Cerebellar cortex (tissue), 1 donor: ENCODE results near the gene CASR.

Experiments used
- DNase-seq: peaks from one replicate; pipeline ENCODE4 v3.0.0-alpha.2; 2015; ENCODE audit warnings: low spot score

The CASR gene

DNA sequence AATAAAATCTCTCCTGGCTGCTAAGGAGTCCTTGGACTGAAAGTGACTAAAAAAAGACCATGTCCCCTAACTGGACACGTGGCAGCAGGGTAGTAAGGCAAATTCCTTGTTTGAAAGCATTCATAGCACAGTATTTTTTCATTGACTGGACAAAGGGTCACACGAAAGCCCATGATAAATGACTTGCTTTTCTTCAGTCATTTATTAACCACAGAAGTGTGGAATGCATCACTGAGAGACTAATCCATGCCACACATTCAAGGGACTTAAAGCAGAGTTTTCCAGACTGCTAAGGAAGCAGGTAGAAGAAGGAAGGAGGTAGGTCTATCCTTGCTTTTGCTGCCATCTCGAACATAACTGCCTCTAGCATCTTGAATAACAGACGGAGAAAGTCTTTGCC lies 31.2 kb downstream of the CASR start:
- no peak for DNase-seq

DNA sequence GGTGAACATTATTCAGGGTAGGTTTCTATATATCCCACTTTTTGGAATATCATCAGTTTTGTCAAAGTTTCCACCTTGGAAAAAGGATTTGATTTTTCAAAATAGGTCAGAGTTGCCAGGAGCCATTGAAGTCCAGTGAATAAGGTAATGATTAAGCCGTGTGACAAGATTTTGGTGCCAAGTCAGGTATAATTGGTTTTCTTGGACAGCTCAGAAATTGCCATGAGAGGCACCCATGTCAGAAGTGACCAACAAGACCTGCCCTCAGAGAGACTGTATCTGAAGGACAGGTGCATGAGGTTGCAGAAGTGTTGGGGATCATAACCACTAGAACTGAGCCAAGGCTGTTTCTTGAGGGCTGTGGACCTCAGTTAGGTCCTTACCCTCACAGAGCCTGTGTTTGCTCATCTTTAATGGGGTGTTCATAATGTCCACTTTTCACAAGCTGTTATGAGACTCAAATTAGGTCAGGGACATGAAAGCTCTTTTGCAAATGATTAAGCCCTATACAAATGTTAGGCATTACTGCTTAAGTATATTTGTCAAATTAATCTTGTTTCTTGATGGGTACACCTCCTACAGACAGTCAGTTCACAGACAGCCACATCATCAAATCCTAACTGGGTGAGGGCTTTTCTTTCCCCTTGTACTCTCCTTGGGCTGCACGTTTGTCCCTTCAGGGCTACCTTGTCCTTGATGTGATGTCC lies 32.3 kb downstream of the CASR start:
- DNase-seq = no peak

DNA sequence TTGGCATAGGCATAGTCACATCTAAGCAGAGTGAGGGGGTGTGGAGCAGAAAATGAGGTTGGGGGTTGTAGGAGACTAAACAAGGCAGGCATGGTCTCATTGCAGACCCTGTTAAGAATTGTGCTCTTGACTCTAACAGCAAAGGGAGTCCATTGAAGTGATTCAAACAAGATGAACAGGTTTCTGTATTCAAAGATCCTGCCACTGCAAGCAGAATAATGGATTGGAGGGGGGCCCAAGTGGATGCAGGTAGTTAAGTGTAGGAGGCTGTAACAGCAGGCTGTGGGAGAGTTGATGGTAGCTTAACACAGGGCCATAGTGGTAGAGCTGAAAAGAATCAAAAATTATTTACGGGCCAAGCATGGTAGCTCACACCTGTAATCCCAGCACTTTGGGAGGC lies 34.4 kb downstream of the CASR start:
- DNase-seq = no peak

- no peak for DNase-seq
These were observed 35.9 kb downstream of the CASR start for GRCh38 chr3:122219242-122219872.

DNA sequence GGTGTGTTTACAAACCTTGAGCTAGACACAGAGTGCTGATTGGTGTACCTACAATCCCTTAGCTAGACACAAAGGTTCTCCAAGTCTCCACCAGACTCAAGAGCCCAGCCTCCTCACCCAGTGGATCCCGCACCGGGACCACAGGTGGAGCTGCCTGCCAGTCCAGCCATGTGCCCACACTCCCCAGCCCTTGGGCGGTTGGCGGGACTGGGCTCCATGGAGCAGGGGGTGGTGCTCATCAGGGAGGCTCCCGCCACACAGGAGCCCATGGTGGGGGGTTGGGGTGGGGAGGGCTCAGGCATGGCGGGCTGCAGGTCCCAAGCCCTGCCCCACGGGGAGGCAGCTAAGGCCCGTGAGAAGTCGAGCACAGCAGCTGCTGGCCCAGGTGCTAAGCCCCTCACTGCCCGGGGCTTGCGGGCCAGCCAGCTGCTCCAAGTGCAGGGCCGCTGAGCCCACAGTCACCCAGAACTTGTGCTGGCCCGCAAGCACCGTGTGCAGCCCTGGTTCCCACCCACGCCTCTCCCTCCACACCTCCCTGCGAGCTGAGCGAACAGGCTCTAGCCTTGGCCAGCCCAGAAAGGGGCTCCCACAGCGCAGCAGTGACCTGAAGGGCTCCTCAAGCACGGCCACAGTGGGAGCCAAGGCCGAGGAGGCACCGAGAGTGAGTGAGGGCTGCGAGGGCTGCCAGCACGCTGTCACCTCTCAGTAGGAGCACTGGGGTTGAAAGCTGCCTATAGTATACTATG lies 43.7 kb downstream of the CASR start:
- no peak for DNase-seq

- DNase-seq = no peak
These were observed 46.7 kb downstream of the CASR start for GRCh38 chr3:122230174-122230573.

DNA sequence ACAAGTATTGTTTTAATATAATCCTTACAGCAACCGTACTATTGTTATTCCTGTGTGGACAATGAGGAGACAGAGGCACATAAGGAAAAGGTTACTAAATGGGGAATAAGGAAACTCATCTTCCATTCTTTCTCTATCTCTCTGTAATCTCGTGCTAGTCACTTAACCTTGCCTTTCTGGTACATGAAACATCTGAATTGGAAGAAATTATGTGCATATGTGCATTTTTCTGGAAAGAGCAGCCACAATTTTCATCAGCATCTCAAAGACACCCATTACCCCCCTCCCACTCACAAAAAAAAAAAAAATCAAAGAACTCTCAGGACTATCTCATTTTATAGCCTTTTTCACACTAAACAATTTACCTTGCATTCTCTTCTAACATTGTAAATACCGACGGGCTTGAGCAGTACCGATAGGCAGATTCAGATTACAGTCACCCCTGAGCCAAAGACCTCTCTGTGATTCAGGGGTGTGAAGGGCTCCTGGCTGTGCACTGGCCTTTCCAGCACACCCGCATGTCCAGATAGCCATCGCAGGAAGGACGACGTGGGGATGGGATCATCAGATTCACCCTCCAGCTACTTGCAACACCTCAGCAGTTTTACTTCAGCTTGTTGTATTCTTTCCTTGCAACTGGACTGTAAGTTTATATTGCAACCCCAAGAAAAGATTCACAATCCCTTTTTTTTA lies 48.1 kb downstream of the CASR start:
- no peak for DNase-seq

GRCh38 chr3:122232485-122232884 lies 49.0 kb downstream of the CASR start:
- no peak for DNase-seq

GRCh38 chr3:122233101-122233952 lies 49.9 kb downstream of the CASR start:
- no peak for DNase-seq

DNA sequence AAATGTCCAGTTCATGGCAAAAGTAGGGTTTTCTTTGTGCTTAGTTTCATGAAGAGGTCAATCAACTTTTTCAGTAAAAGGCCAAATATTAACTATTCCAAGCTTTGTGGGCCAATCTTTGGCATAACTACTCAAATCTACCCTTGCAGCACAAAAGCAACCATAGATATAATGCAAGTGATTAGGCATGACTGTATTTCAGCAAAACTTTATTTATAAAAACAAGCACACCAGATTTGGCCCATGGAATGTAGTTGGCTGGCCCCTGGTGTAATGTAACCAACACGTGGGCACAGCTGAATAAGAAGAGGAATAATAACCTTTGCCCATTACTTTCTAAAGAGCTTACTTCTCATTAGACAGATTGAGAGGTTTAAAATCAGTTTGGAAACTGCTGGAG lies 50.6 kb downstream of the CASR start:
- DNase-seq = no peak

DNA sequence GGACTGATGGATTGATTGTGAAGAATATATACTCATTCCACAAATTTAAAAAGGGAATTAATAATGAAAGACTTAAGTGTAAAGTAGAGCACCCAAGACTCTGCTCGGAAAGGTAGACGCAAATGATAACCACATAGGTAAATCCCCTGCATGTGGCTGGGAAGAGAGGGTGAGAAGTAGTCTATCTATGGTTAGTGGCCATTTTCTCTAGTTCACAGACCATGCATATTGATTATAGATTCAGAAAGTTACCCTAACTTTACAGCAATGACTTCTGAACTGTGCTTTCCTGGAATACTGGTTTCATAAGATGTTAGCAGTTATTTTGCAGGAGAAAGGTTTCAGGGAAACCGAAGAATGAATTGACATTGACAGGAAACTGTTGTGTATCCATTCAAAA lies 51.7 kb downstream of the CASR start:
- no peak for DNase-seq

DNA sequence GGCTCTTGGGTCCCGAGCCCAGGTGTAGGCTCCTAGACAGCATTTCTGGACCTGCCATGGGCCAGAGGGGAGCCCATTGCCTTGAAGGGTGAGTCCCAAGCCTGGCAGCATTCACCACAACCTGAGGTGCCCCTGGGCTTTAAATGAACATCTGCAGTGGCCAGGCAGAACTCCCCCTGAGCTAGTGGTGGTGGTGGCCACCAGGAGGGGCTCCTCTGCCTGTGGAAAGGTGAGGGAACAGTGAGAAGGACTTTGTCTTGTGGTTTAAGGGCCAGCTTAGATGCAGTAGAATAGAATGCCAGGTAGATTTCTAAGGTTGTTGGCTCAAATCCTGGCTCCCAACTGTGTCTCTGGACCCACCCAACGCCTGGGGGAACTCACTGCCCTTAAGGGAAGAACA lies 55.6 kb downstream of the CASR start:
- no peak for DNase-seq

DNA sequence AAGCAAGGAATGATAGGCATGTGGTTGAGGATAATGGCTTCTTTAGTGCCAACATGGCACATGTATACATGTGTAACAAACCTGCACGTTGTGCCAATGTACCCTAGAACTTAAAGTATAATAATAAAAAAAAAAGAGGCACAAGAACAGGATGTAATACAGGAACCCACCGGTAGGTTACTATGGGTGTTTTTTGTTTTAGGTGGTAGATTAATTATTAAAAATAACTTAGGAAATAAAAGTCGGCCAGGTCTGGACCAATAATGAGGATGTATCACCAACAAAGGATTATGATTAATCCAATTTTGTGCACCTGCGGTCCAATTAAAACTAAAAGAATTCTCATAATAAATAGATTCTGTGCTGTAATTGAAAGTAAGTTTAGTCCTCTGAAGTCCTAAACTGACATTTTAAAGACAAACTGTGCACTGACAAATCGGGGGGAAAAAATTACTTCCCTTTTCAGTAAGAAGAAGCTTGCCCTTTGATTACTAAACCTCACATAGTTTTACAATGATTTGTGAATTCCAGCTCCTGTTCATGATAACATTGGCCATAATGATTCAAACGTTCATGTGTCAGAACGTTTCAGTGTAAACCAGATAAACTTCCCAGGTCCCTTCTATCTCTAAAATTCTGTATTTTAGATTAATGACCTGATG lies 62.2 kb downstream of the CASR start:
- no peak for DNase-seq

GRCh38 chr3:122246199-122246598 lies 62.7 kb downstream of the CASR start:
- DNase-seq = no peak

- no peak for DNase-seq
These were observed 63.8 kb downstream of the CASR start for GRCh38 chr3:122247087-122247824.

GRCh38 chr3:122247825-122248185 lies 64.3 kb downstream of the CASR start:
- DNase-seq = no peak

GRCh38 chr3:122251428-122251827 lies 68.0 kb downstream of the CASR start:
- DNase-seq = no peak

GRCh38 chr3:122253581-122253980 lies 70.1 kb downstream of the CASR start:
- DNase-seq = no peak

- no peak for DNase-seq
These were observed 72.4 kb downstream of the CASR start for GRCh38 chr3:122255757-122256439.
